ENCODE data around the gene HSD17B1.

HSD17B1 gene

DNA sequence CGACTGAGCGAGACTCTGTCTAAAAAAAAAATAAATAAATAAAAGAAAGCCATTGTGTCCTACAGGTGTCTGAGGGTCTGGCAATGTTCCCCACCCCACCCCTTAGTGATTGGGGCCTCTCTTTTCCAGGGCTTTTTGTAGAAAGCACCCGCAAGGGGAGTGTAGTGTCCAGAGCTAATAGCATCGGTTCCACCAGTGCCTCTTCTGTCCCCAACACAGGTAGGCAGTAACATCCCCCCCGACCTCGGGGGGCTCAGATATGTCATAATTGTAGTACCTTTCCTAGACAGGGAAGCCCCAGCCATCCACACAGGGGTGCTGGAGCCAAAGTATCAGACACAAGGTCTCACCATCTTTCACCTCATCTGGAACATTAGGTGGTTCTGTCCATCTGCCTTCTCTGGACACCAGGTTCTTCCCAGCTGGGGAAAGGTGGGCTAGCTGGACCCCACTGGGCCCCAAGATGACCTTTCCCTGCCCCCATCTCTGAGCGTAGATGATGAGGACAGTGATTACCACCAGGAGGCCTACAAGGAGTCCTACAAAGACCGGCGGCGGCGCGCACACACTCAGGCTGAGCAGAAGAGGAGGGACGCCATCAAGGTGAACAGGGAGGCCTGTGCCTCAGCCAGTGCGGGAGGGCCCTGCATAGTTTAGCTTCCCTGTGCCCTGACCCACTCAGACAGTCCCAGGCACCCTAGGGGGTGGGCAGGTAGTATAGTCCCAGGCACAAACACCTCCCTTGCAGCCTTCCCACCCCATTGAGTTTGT lies 15.8 kb downstream of the HSD17B1 start:
- no peak for DNase-seq

DNA sequence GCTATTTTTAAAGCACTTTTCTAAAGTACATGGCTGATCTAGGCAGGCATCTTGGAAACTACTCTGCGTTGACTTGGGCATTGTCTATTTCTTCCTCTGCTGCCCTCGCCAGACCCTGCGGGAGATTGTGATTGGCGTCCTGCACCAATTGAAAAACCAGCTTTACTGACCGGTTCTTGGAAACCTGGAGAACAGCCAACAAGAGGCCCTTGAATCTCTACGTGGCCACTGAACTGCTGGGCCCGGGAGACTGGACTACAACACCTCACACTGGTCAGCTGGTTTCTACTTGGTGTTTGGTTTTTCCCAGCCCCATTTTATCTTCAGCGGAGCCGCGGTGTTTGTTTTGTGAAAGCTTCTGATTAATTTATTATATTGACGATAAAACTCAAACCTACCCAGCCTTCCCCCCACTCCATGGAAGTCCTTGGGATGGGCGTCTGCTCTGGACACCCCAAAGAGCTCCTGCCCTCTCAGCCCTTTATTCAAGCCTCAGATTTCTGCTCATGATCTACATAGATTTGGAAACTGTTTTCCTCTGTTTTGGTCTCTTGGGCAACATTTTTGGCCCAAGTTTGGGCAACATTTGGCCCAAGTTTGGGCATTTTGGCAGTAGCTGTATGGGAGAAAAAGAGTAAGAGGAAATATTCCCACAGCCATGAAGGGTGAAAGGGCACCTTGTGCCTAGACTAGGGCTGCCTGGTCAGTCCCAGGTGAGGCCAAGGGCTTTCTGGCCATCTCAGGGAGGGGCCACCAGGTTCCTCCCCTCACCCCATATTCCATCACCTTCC lies 18.9 kb downstream of the HSD17B1 start:
- no peak for DNase-seq

DNA sequence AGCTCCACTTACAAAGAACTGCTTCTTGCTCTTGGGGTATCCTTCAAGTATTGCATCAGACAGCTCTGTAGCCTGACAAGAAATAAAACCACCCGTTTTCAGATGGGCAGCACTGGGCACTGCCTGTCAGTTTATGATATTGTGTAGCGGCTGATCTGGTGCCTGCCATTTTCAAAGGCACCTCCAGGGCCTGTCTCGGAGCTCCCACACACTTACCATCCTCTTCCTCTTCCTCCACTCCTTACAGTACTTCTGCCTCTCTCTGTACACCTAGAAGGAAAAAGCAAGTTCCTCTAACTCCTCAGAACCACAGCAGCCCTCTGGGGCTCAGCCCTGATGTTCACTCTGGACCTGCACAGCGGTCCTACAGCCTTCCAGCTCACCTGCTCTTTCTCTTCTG lies 20.4 kb downstream of the HSD17B1 start:
- DNase-seq = no peak

DNA sequence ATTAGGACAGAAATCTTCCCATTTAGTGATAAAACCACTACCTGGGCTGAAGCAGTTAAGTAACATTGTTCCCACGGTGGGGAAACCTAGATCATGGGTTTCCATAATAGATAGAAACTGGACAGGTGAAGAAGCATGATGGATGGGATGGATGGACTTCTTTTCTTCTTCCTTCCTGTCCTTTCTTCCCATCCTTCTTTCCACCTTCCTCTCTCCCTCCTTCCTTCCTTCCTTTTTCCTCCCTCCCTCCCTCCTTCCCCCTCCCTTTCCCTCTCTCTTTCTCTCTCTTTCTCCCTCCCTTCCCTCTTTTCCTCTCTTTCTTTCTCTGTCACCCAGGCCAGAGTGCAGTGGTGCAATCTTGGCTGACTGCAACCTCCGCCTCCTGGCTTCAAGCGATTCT lies 21.7 kb downstream of the HSD17B1 start:
- DNase-seq = no peak

DNA sequence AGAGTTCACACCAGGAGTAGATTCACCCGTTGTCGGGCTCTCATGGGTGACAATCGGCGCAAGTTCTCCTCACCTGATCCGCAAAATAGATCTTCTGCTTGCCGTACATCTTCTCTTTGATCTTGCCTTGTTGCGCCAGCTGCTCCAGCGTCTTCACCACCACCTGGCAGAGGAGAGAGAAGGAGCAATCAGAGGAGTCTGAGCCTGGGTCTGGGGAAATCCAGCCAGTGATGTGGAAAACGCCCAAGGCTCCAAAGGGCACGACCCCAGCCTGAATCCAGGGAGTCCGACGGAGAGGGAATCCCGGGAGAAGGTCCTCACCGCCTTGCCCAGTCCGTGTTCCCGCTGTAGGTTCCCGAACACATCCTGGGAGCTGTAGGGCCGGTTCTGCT lies 24.4 kb downstream of the HSD17B1 start:
- peak; percentile 33 for DNase-seq

DNA sequence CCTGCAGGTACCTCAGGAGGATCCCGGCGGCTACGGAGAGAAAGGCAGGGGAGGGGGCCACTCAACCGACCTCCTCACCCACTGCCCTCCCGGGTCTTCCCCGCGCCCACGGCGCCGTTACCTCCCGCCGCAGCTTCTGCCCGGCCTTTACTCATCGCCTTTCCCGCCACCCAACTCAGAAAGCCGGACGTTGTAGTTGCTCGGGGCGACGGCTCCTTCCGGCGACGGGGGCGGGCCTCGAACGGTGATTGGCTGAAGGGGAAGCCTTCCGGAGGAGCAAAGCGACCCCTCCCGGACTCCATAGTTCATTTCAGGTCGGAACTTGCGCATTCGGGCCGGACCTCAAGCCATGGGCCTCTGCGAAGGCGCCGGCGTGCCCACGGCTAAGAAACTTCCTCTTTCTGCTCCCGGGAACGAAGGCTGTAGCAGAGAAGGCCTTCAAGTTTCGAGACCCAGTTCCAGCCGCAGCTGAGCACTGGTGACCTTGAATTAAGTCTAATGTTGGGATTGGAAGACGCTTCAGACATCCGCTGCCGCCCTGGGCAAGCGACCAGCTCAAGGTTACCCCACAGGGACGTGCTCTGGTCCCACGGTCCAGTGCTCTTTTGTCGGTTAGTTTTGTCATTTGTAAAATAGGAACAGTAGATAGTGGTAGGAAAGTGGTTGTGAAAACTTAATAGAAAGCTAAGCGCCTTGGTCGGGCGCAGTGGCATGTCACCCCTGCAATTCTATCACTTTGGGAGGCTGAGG lies 25.0 kb downstream of the HSD17B1 start, which contains the start of gene PSMC3IP:
TSS of gene PSMC3IP (minus strand) at position 198 of the 750 bp plus-strand sequence. CDS start at position 155, 43 bp downstream.
- DNase-seq = peak; percentile 95

DNA sequence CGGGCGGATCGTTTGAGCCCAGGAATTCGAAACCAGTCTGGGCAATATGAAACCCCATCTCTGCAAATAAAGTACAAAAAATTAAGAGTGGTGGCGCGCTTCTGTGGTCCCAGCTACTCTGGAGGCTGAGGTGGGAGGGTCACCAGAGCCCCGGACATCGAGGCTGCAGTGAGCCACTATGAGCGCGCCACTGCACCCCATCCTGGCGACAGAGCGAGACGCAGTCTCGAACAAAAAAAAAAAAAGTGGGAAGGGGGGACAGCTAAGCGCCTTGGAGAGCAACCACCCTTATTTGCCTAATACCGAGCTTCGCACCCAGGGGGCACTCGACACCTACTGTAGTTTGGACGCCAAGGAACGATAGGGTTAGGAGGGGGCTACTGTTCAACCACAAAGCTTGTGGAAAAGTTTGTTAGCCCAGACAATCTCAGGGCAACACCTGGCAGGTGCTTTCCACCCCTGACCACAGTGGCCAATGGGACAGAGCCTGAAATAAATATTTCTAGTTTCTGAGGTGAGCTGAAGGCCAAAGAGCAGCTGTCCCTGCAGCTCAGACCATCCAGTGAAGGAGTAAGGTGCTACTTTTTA lies 25.7 kb downstream of the HSD17B1 start:
- DNase-seq = peak; percentile 91

DNA sequence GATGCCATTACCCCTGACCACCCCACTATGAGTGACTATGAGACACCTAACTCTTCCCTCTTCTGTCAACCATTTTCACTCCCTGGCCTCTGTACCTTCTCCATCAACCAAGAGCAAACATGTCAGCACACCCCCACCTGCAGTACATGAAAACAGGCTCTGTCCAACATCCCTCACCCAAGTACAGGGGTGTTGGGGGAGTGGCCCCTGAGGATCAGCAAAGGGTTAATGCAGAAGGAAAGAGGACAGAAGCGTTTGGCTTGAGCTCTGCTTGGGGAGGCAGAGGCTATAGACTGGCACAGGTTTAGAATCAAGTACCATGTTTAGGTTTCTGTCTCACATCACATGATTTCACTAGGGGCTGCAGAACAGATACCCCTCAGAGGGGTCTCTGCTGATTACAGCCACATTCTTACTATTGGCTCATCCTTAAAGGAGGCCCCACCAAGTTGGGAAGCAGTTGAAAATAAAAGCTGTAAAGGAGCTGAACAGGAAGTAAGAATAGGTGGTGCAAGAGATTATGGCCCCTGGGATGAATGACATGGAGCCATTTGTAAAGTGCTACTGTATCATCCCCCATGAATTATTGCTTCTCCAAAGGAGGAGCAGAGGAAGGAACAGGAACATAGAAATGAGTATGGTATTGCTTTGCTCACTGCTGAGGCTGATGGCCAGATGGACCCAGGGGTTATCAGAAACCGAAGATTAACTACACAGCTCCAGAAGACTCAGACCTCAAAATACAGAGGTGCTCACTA lies 27.2 kb downstream of the HSD17B1 start:
- no peak for DNase-seq

DNA sequence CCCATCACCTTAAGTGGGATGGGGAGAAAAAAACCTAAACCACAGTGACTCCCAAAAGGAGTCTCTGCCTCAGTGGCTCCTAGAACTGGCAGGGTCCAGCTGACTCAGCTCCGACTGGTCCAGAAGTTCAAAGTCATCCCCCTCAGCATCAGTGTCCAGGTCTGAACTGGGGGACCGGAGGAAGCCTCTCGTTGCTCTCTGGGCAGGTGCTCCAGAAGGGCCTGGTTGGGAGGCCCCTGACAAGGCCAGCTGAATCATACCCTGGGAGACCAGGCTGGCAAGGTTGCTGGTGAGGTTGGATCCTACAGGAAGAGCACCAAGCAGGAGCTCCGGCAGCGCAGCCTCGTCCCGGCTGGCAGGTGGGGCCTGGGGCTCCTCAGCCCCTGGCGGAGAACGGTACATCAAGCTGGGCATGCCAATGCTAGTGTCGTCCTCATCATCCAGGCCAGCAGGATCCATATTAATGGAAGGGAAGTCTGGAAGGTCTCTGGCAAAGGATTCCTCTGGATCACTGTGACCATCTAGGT lies 29.1 kb downstream of the HSD17B1 start:
- DNase-seq = no peak

DNA sequence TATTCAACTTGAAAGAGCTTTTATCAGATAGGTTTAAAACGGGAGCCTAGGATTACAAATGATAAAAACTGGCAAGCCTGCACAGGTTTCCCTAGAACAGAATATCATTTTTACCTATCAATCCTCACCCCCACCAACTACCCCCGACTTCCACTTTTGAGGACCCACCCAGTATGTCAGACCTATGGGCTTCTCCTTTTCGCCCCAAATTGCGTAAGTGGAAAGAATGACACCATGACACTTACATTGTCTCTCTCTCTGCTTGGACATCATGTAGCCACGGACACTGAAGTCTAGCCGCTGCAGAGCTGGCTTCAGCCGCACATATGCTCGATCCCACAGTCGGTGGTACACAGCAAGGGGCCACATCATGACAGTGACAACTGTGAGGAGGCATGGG lies 32.2 kb downstream of the HSD17B1 start:
- no peak for DNase-seq

DNA sequence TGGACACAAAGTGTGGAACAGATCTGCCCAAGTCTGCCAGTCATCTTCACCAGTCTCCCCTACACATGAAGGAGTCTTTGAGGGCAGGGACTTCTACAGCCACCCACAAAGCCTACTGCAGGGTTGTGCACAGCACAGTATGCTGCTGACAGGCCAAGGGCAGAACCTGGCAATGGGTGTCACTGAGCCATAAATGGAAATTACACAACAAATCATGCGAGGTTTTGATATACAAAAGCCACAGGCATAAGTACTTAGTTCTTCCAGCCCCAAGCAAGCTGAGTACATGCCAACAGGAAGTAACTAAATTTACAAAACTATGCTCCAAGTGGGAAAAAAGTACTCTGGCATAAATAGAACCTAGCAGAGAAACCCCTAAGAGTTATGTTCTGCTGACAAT lies 32.6 kb downstream of the HSD17B1 start:
- DNase-seq = no peak

DNA sequence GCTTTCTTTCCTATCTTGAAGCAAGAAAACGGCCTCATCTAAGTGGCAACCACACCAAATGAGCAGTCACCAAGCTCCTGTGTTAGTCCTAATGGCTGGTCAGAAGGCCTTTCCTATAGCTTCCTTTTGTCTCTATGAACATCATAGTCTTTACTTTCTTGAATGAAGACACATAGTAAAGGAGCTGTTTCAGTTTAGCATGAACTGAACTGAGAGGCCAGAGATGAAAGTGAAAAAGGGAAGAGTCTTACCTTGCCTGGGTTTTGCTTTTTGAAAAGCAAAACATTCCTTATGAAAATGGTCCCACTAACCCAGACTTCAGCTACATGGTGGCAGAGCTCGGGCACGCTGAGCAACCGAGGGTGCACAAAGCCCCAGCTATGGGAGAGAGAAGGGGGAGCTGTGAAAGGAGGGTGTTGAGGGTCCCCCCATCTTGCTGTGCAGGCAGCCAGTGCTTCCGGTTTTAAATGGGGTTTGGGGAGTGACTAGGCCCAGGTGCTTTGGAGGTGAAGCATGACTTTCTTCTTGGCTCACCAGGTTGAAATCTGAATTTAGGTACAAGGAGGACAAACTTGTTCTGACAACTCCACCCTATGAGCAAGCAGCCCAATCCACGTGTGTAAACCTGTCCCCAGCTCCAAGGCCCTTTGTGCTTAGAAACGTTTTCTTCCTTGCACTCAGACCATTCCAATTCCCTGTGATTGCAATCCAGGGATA lies 33.9 kb downstream of the HSD17B1 start:
- no peak for DNase-seq

DNA sequence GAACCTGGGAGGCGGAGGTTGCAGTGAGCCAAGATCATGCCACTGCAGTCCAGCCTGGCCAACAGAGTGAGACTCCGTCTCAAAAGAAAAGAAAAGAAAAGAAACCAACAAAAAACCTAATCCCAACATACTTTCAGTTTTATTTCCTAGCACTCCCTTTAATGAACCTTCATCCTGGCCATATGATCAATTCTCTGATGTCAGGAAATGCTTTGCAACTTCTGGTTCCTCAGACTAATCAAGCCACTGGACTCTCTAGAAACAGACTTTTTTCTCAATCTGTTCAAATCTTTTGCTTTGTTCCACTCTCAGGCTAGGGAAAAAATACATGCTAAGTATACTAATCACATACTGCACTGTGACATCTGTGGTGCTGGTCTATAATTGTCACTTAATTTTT lies 38.2 kb downstream of the HSD17B1 start:
- no peak for DNase-seq

DNA sequence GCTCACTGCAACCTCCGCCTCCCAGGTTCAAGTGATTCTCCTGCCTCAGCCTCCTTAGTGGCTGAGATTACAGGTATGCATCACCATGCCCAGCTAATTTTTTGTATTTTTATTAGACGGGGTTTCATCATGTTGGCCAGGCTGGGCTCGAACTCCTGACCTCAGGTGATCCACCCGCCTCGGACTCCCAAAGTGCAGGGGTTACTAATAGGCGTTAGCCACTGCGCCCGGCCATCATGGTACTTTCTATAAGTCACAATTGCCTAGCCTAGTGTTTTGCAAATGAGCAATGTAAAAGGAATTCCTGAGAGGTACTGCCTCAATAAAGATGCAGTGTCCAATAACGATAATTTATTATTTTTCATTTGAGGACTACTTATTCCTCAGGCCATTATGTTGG lies 38.7 kb downstream of the HSD17B1 start:
- no peak for DNase-seq

DNA sequence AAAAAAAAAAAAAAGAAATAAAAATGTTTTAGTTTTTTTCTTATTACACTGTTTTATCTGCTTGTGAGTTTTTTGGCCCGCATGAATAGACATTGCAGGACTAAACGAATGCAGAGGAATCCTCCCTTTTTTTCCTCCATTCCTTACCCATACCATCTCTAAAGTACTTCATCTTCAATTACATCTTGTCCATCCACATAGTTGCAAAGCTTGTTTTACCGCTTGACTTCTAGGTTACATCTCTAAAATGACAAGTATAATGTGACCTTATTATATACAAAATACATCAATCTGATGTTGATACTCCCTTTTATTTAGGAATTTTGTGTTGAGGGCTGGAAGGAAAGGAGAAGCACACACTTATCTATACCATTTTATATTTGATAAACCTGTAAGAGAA lies 43.7 kb downstream of the HSD17B1 start:
- no peak for DNase-seq

DNA sequence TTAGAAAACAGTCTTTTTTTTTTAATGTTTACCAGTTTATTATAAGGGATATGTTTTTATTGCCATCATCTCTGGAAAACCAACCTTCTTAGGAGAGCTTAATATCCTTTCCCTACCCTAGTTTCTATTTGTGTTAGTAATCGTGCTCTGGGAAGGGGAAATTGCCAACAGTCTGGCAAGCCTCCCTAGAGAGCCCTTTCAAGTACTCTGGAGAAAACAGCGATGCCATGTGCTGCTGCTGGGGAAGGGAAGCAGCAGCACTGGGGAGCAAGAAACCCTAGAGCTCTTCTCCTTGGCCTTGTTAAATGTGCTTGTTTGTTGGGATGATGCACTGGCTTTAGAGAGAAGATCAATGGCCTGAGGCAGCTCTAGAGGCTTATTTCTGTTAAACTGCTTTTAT lies 46.2 kb downstream of the HSD17B1 start:
- DNase-seq = no peak

DNA sequence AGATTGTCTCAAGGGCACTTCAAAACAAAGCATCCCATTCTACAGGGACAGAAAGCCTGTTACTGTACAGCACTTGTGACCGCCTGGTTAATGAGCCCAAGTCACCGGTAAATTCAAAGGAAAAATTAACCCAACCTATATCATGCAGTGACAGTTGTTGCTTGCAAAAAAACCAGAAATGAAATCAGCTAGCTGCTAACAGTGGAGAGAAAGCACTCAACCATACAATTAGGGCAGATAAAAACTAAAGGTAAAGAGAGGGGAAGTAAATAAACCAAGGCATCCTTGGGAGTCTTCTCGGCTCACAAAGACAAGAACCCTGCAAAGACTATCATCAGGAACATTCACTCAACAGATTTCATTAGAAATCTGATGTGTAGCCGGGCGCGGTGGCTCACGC lies 50.6 kb downstream of the HSD17B1 start:
- DNase-seq = no peak
